GM23338 (cell line): ENCODE results near the gene PYGO2.

ENCODE experiments used
- CTCF ChIP-seq, 2 experiments: fragments of 200-600 bp in 1 of 2; sonication (generic) in 1 of 2; conservative IDR thresholded peaks; 2 replicates each; pipeline versions ENCODE4 v1.5.1 to v1.6.1; 2016 to 2017; ENCODE audit warnings: antibody characterized with exemption in 2 of 2, low read depth in 2 of 2, mild to moderate bottlenecking in 2 of 2, moderate library complexity in 1 of 2
- EZH2 ChIP-seq: fragments of 200-600 bp; sonication (generic); IDR thresholded peaks from one replicate; pipeline ENCODE4 v1.8.0; 2017; ENCODE audit warnings: antibody characterized with exemption, mild to moderate bottlenecking, low read depth; ENCODE audit not compliant: unreplicated experiment
- EZH2phosphoT487 ChIP-seq: fragments of 200-600 bp; sonication (generic); IDR thresholded peaks from one replicate; pipeline ENCODE4 v1.8.1; 2018; ENCODE audit warnings: antibody characterized with exemption; ENCODE audit not compliant: unreplicated experiment
- POLR2AphosphoS5 ChIP-seq: IDR thresholded peaks from 2 replicates; pipeline ENCODE4 v1.6.1; 2016; ENCODE audit warnings: antibody characterized with exemption, low read depth

GRCh38 chr1:155010211-155010918 lies 48.8 kb upstream of the PYGO2 start:
- TF ChIP-seq CTCF (conservative IDR thresholded peaks at IDR 0.05; ENCODE audit: low read depth in 2 of 2) = no peak
- no peak for TF ChIP-seq EZH2
- TF ChIP-seq POLR2AphosphoS5 = no peak
- TF ChIP-seq EZH2phosphoT487 = no peak
